ENCODE data around the gene TMEM231.
"Not testable (repeated sequence)": the region's sequence is repeated elsewhere in the genome, so short reads cannot be mapped to it uniquely, and the experiment has no call there.

Gene TMEM231

DNA sequence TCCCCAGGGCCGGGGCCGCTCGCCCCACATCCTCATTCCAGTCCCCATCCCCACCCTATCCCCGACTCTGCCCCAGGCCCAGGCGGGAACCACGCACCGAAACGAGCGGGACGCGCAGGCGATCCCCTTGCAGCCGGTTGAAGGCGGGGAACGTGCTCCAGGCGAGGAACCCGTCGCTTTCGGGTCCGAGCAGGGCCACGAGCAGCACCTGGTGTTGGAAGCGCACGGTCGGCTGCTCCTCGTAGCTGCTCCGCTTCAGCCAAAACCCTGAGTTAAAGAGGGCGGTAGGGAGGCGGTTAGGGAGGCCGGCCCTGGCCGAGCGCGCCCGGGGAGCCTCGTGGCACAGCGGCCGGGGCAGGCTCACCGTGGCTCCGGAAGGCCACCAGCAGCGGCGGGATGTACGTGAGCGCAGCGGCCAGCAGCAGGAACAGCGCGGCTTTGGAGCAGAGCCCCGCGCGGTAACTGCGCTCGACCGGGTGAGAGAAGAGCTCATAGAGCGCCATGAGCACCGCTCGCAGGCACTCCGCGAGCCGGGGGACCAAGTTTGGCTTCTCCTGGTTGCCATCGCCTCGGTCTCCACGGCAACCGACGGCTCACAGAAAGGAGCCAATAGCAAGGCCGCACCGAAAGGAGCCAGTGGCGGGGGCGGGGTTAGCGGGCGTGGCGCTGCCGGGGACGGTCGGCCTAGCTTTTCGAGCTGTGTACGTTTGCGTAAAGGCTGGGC, at the start of gene TMEM231:
TSS of gene TMEM231 (minus strand) at position 546 of the 724 bp plus-strand sequence. CDS start at position 503, 43 bp downstream.
- peak within 1 kb of the TSS; percentile 81 for H3K4me3 ChIP-seq (replicated peaks; ENCODE audit: low read depth, low read length)
- peak; percentile 93 for DNase-seq (ENCODE audit: low read depth)

GRCh38 chr16:75603241-75603640, 47.2 kb upstream of the TMEM231 start:
- TF ChIP-seq, protein P1, sequence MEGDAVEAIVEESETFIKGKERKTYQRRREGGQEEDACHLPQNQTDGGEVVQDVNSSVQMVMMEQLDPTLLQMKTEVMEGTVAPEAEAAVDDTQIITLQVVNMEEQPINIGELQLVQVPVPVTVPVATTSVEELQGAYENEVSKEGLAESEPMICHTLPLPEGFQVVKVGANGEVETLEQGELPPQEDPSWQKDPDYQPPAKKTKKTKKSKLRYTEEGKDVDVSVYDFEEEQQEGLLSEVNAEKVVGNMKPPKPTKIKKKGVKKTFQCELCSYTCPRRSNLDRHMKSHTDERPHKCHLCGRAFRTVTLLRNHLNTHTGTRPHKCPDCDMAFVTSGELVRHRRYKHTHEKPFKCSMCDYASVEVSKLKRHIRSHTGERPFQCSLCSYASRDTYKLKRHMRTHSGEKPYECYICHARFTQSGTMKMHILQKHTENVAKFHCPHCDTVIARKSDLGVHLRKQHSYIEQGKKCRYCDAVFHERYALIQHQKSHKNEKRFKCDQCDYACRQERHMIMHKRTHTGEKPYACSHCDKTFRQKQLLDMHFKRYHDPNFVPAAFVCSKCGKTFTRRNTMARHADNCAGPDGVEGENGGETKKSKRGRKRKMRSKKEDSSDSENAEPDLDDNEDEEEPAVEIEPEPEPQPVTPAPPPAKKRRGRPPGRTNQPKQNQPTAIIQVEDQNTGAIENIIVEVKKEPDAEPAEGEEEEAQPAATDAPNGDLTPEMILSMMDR (IDR thresholded peaks at IDR 0.05; ENCODE audit: low read length, missing control alignments), result no peak
- no peak for DNase-seq (ENCODE audit: low read depth)
- H3K4me3 ChIP-seq (replicated peaks; ENCODE audit: low read depth, low read length), result no peak overlapping the region

More for the DNA sequence above, at the start of gene TMEM231:
- TF ChIP-seq, protein P1 (IDR thresholded peaks at IDR 0.05; ENCODE audit: low read length, missing control alignments), result no peak

GRCh38 chr16:75599452-75600277, 43.6 kb upstream of the TMEM231 start:
- TF ChIP-seq, protein P1 (IDR thresholded peaks at IDR 0.05; ENCODE audit: low read length, missing control alignments), result no peak
- H3K4me3 ChIP-seq (replicated peaks; ENCODE audit: low read depth, low read length), result no peak overlapping the region
- DNase-seq (ENCODE audit: low read depth), result no peak

- DNase-seq (ENCODE audit: low read depth), result peak; percentile 46
- TF ChIP-seq, protein P1 (IDR thresholded peaks at IDR 0.05; ENCODE audit: low read length, missing control alignments), result no peak
- H3K4me3 ChIP-seq (replicated peaks; ENCODE audit: low read depth, low read length), result no peak overlapping the region
Observed at GRCh38 chr16:75593825-75594820, 38.1 kb upstream of the TMEM231 start.

GRCh38 chr16:75593308-75593707, 37.3 kb upstream of the TMEM231 start:
- no peak for DNase-seq (ENCODE audit: low read depth)
- H3K4me3 ChIP-seq (replicated peaks; ENCODE audit: low read depth, low read length), result no peak overlapping the region
- TF ChIP-seq, protein P1 (IDR thresholded peaks at IDR 0.05; ENCODE audit: low read length, missing control alignments), result no peak

GRCh38 chr16:75591927-75592326, 35.9 kb upstream of the TMEM231 start:
- DNase-seq (ENCODE audit: low read depth), result peak; percentile 50
- H3K4me3 ChIP-seq (replicated peaks; ENCODE audit: low read depth, low read length), result not testable (repeated sequence)

Data from fibroblast of pulmonary artery (primary cell).